SU-DHL-6 (cell line): ENCODE results near the gene TBCK.

Source experiments
- CTCF ChIP-seq: fragments of 200-600 bp; sonication (generic); IDR thresholded peaks from one replicate; pipeline ENCODE4 v1.5.1; 2017; ENCODE audit warnings: antibody characterized with exemption, mild to moderate bottlenecking, low read length, moderate library complexity; ENCODE audit not compliant: insufficient read depth, poor library complexity, severe bottlenecking
- EZH2phosphoT487 ChIP-seq: fragments of 200-600 bp; sonication (generic), shearing (Covaris generic); conservative IDR thresholded peaks from 2 replicates; pipeline ENCODE4 v1.6.1; 2018; ENCODE audit warnings: mild to moderate bottlenecking, antibody characterized with exemption, low read length, moderate library complexity, mixed read lengths

- no peak for TF ChIP-seq CTCF
- no peak for TF ChIP-seq EZH2phosphoT487
These were observed 29.4 kb downstream of the TBCK start for GRCh38 chr4:106286611-106287010.
